Immature natural killer cell (primary cell): ENCODE data around the gene OGDH. TPM values are rescaled to one million over a fixed set of nuclear protein-coding genes. Genes with fewer than 3 reads are reported as not detected.
A peak's percentile ranks its signal among the peaks of the same experiment; 100 is the strongest.
"Not testable (repeated sequence)": the region's sequence is repeated elsewhere in the genome, so short reads cannot be mapped to it uniquely, and the experiment has no call there.

Experiments
- DNase-seq, 3 donors: peaks; one replicate each; pipeline ENCODE4 v3.0.0; 2022; ENCODE audit warnings: mixed read lengths in 1 of 3
- H3K27ac Mint-ChIP-seq, 6 donors: one replicate each; pipeline ENCODE4 v1.8.0; 2020; ENCODE audit warnings: mixed read lengths in 6 of 6, mild to moderate bottlenecking in 5 of 6, inconsistent platforms in 4 of 6, moderate library complexity in 3 of 6
- H3K27me3 Mint-ChIP-seq, 3 donors: one replicate each; pipeline ENCODE4 v1.8.0; 2020 to 2021; ENCODE audit warnings: low read depth in 3 of 3, mild to moderate bottlenecking in 3 of 3, mixed read lengths in 3 of 3, moderate library complexity in 3 of 3, inconsistent platforms in 1 of 3
- H3K36me3 Mint-ChIP-seq, 3 donors: one replicate each; pipeline ENCODE4 v1.8.0; 2020; ENCODE audit warnings: mixed read lengths in 3 of 3, inconsistent platforms in 2 of 3, mild to moderate bottlenecking in 2 of 3
- H3K4me1 Mint-ChIP-seq, 2 donors: one replicate each; pipeline ENCODE4 v1.8.0; 2020; ENCODE audit warnings: inconsistent platforms in 2 of 2, mild to moderate bottlenecking in 2 of 2, mixed read lengths in 2 of 2, moderate library complexity in 1 of 2
- H3K4me3 Mint-ChIP-seq, 5 donors: one replicate each; pipeline ENCODE4 v1.8.0; 2020; ENCODE audit warnings: mild to moderate bottlenecking in 5 of 5, mixed read lengths in 5 of 5, inconsistent platforms in 3 of 5, moderate library complexity in 3 of 5
- H3K9me3 Mint-ChIP-seq, 6 donors: one replicate each; pipeline ENCODE4 v1.8.0; 2020; ENCODE audit warnings: mild to moderate bottlenecking in 6 of 6, mixed read lengths in 6 of 6, inconsistent platforms in 4 of 6, moderate library complexity in 3 of 6
- polyA plus RNA-seq, 3 donors: library from polyadenylated mRNA; unstranded; fragments of 300-500 nt; fragmentation: Illumina TruSeq; gene quantifications; one replicate each; pipeline ENCODE4 v1.2.3, GENCODE V29; 2021

Gene OGDH
- 10 to 100 TPM; 24.3 to 44.4 (median 32.8) TPM for polyA plus RNA-seq

GRCh38 chr7:44606341-44607140 lies at the start of gene OGDH:
TSS of gene OGDH (plus strand) at chr7:44606627. CDS start at chr7:44624344, 17,717 bp downstream.
- peaks cover 38 to 46% of the 10 kb centered on the region in 2 donors for H3K4me1 Mint-ChIP-seq
- peaks cover 13 to 21% (median 15%) of the 10 kb centered on the region in 3 donors for H3K27me3 Mint-ChIP-seq
- H3K36me3 Mint-ChIP-seq = no peaks in the 10 kb centered on the region
- H3K27ac Mint-ChIP-seq = peak within 1 kb of the TSS; percentile 98 to 100 (median 98)
- no peaks in the 10 kb centered on the region for H3K9me3 Mint-ChIP-seq
- peak within 1 kb of the TSS; percentile 97 to 99 (median 98) for H3K4me3 Mint-ChIP-seq
- peak; percentile 99 to 100 (median 100) for DNase-seq

- Mint-ChIP-seq H3K4me1 (no peaks in the 10 kb centered on the region), H3K36me3 (no peaks in the 10 kb centered on the region), H3K27me3 (peaks cover 3 to 6% (median 4%) of the 10 kb centered on the region in 3 donors), H3K27ac (no peak overlapping the region), H3K9me3 (no peaks in the 10 kb centered on the region), H3K4me3 (no peak overlapping the region)
- DNase-seq = no peak
Observed at GRCh38 chr7:44557485-44557884, 48.9 kb upstream of the OGDH start.

GRCh38 chr7:44559485-44559884 lies 46.9 kb upstream of the OGDH start:
- no peak for DNase-seq
- no peak overlapping the region for H3K4me3 Mint-ChIP-seq
- no peaks in the 10 kb centered on the region for H3K4me1 Mint-ChIP-seq
- H3K36me3 Mint-ChIP-seq = no peaks in the 10 kb centered on the region
- no peak overlapping the region for H3K27ac Mint-ChIP-seq
- peaks cover 0 to 9% (median 3%) of the 10 kb centered on the region in 3 donors for H3K27me3 Mint-ChIP-seq
- H3K9me3 Mint-ChIP-seq = no peaks in the 10 kb centered on the region

- H3K9me3 Mint-ChIP-seq = no peaks in the 10 kb centered on the region
- H3K27me3 Mint-ChIP-seq = peaks cover 0 to 3% (median 3%) of the 10 kb centered on the region in 3 donors
- H3K4me1 Mint-ChIP-seq = peaks cover 3 to 8% of the 10 kb centered on the region in 2 donors
- no peak overlapping the region for H3K27ac Mint-ChIP-seq
- no peak for DNase-seq
- peaks cover 2 to 7% (median 5%) of the 10 kb centered on the region in 3 donors for H3K36me3 Mint-ChIP-seq
- H3K4me3 Mint-ChIP-seq = no peak overlapping the region
Observed at GRCh38 chr7:44561481-44561880, 44.9 kb upstream of the OGDH start.

- peaks cover 2 to 7% (median 5%) of the 10 kb centered on the region in 3 donors for H3K36me3 Mint-ChIP-seq
- no peak overlapping the region for H3K4me3 Mint-ChIP-seq
- H3K27me3 Mint-ChIP-seq = peaks cover 0 to 3% (median 3%) of the 10 kb centered on the region in 3 donors
- H3K27ac Mint-ChIP-seq = peak overlapping the region in 1 of 6 donors; percentile 35
- DNase-seq = no peak
- peaks cover 3 to 8% of the 10 kb centered on the region in 2 donors for H3K4me1 Mint-ChIP-seq
- H3K9me3 Mint-ChIP-seq = no peaks in the 10 kb centered on the region
Observed at GRCh38 chr7:44561962-44562621, 44.3 kb upstream of the OGDH start.

- H3K4me1 Mint-ChIP-seq = not testable (repeated sequence)
Observed at GRCh38 chr7:44562622-44562962, 43.8 kb upstream of the OGDH start.

GRCh38 chr7:44563171-44563679 lies 43.2 kb upstream of the OGDH start:
- Mint-ChIP-seq H3K4me3 (no peak overlapping the region), H3K4me1 (peaks cover 3 to 8% of the 10 kb centered on the region in 2 donors), H3K27ac (peak overlapping the region in 1 of 6 donors; percentile 71), H3K27me3 (peaks cover 0 to 3% (median 3%) of the 10 kb centered on the region in 3 donors), H3K36me3 (peaks cover 2 to 13% (median 5%) of the 10 kb centered on the region in 3 donors), H3K9me3 (no peaks in the 10 kb centered on the region)
- DNase-seq = no peak

More at GRCh38 chr7:44562622-44562962, 43.8 kb upstream of the OGDH start:
- not testable (repeated sequence) for H3K36me3 Mint-ChIP-seq, H3K27me3 Mint-ChIP-seq, H3K4me3 Mint-ChIP-seq, H3K27ac Mint-ChIP-seq, DNase-seq, H3K9me3 Mint-ChIP-seq

- Mint-ChIP-seq H3K9me3 (no peaks in the 10 kb centered on the region), H3K4me3 (no peak overlapping the region), H3K27ac (peak overlapping the region in 2 of 6 donors; percentile 24 to 40), H3K27me3 (peaks cover 0 to 3% (median 1%) of the 10 kb centered on the region in 3 donors), H3K4me1 (peaks cover 3 to 8% of the 10 kb centered on the region in 2 donors), H3K36me3 (peaks cover 8 to 25% (median 10%) of the 10 kb centered on the region in 3 donors)
- DNase-seq = no peak
Observed at GRCh38 chr7:44564606-44565005, 41.8 kb upstream of the OGDH start.

GRCh38 chr7:44565097-44565794 lies 41.2 kb upstream of the OGDH start:
- H3K4me1 Mint-ChIP-seq = peaks cover 3 to 8% of the 10 kb centered on the region in 2 donors
- H3K4me3 Mint-ChIP-seq = no peak overlapping the region
- H3K36me3 Mint-ChIP-seq = peaks cover 8 to 32% (median 10%) of the 10 kb centered on the region in 3 donors
- DNase-seq = peak; percentile 35 to 58 (median 42)
- H3K27ac Mint-ChIP-seq = peak overlapping the region in 4 of 6 donors; percentile 41 to 69 (median 63)
- peaks cover 0 to 3% (median 0%) of the 10 kb centered on the region in 3 donors for H3K27me3 Mint-ChIP-seq
- H3K9me3 Mint-ChIP-seq = no peaks in the 10 kb centered on the region

GRCh38 chr7:44565795-44566559 lies 40.5 kb upstream of the OGDH start:
- Mint-ChIP-seq H3K36me3 (peaks cover 8 to 36% (median 10%) of the 10 kb centered on the region in 3 donors), H3K27me3 (peaks cover 0 to 3% (median 0%) of the 10 kb centered on the region in 3 donors), H3K4me3 (no peak overlapping the region), H3K4me1 (peaks cover 3 to 8% of the 10 kb centered on the region in 2 donors), H3K9me3 (no peaks in the 10 kb centered on the region), H3K27ac (peak overlapping the region in 4 of 6 donors; percentile 41 to 69 (median 63))
- DNase-seq = no peak

- Mint-ChIP-seq H3K27ac (peak overlapping the region in 3 of 6 donors; percentile 48 to 80 (median 74)), H3K4me3 (no peak overlapping the region), H3K9me3 (no peaks in the 10 kb centered on the region), H3K36me3 (peaks cover 8 to 39% (median 10%) of the 10 kb centered on the region in 3 donors), H3K4me1 (peaks cover 3 to 10% of the 10 kb centered on the region in 2 donors), H3K27me3 (peaks cover 0 to 3% (median 0%) of the 10 kb centered on the region in 3 donors)
- DNase-seq = no peak
Observed at GRCh38 chr7:44566680-44567079, 39.7 kb upstream of the OGDH start.

- H3K4me3 Mint-ChIP-seq = no peak overlapping the region
Observed at GRCh38 chr7:44567884-44568283, 38.5 kb upstream of the OGDH start.

More at GRCh38 chr7:44567884-44568283, 38.5 kb upstream of the OGDH start:
- DNase-seq = no peak
- peaks cover 12 to 22% of the 10 kb centered on the region in 2 donors for H3K4me1 Mint-ChIP-seq
- H3K27ac Mint-ChIP-seq = peak overlapping the region in 2 of 6 donors; percentile 33 to 62
- peaks cover 0 to 3% (median 0%) of the 10 kb centered on the region in 3 donors for H3K27me3 Mint-ChIP-seq
- peaks cover 8 to 46% (median 10%) of the 10 kb centered on the region in 3 donors for H3K36me3 Mint-ChIP-seq
- no peaks in the 10 kb centered on the region for H3K9me3 Mint-ChIP-seq
